Measurements from ENCODE around the gene ANO2. TPM values are rescaled to one million over a fixed set of nuclear protein-coding genes. Genes with fewer than 3 reads are reported as not detected.

Gene ANO2
- total RNA-seq, 4 donors from 2014 or later, result 2.0 to 9.8 (median 4.9) TPM

GRCh38 chr12:5807514-5808219 is 137.4 kb downstream of the ANO2 start:
- ATAC-seq (no peak), DNase-seq (no peak)
- intact Hi-C loops (cut with DNase I; ENCODE audit: low total_unique reads), result no loop called here
- in situ Hi-C loops (cut with MboI; ENCODE audit: low sequenced_read_pairs in 4 of 4), result no loop called here
- Histone ChIP-seq H3K4me1 (no peaks in the 10 kb centered on the region), H3K36me3 (no peaks in the 10 kb centered on the region), H3K27ac (no peak overlapping the region), H3K4me3 (no peak overlapping the region), H3K27me3 (peaks cover 0 to 4% (median 3%) of the 10 kb centered on the region in 3 donors), H3K9me3 (no peaks in the 10 kb centered on the region)
- TF ChIP-seq POLR2A (IDR thresholded peaks at IDR 0.05), result no peak
- TF ChIP-seq, protein P1, sequence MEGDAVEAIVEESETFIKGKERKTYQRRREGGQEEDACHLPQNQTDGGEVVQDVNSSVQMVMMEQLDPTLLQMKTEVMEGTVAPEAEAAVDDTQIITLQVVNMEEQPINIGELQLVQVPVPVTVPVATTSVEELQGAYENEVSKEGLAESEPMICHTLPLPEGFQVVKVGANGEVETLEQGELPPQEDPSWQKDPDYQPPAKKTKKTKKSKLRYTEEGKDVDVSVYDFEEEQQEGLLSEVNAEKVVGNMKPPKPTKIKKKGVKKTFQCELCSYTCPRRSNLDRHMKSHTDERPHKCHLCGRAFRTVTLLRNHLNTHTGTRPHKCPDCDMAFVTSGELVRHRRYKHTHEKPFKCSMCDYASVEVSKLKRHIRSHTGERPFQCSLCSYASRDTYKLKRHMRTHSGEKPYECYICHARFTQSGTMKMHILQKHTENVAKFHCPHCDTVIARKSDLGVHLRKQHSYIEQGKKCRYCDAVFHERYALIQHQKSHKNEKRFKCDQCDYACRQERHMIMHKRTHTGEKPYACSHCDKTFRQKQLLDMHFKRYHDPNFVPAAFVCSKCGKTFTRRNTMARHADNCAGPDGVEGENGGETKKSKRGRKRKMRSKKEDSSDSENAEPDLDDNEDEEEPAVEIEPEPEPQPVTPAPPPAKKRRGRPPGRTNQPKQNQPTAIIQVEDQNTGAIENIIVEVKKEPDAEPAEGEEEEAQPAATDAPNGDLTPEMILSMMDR (IDR thresholded peaks at IDR 0.05 in 4 of 5, conservative IDR thresholded peaks at IDR 0.05 in 1 of 5), result no peak

DNA sequence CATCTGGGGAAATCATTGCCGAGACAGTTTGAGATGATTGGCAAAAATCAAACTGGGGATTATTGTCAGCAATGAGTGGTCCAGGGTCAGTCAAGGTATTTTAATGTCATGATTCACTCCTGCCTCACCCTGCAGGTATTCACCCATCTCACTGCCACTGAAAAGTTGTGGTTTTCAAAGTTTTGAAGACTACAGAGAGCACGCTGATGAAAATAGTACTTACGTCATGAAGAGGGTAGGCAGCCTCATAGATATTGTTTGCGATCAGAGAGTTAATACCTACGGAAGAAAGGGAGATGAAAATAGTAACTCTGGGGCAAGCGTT is 138.0 kb downstream of the ANO2 start:
- ATAC-seq (no peak), DNase-seq (no peak)
- Histone ChIP-seq H3K36me3 (no peaks in the 10 kb centered on the region), H3K4me3 (no peak overlapping the region), H3K27me3 (peaks cover 0 to 4% (median 3%) of the 10 kb centered on the region in 3 donors), H3K27ac (no peak overlapping the region), H3K9me3 (no peaks in the 10 kb centered on the region), H3K4me1 (no peaks in the 10 kb centered on the region)
- in situ Hi-C loops (cut with MboI; ENCODE audit: low sequenced_read_pairs in 4 of 4) (no loop called here), intact Hi-C loops (cut with DNase I; ENCODE audit: low total_unique reads) (no loop called here)
- TF ChIP-seq, protein P1 (IDR thresholded peaks at IDR 0.05 in 4 of 5, conservative IDR thresholded peaks at IDR 0.05 in 1 of 5), result no peak
- TF ChIP-seq POLR2A (IDR thresholded peaks at IDR 0.05), result no peak

DNA sequence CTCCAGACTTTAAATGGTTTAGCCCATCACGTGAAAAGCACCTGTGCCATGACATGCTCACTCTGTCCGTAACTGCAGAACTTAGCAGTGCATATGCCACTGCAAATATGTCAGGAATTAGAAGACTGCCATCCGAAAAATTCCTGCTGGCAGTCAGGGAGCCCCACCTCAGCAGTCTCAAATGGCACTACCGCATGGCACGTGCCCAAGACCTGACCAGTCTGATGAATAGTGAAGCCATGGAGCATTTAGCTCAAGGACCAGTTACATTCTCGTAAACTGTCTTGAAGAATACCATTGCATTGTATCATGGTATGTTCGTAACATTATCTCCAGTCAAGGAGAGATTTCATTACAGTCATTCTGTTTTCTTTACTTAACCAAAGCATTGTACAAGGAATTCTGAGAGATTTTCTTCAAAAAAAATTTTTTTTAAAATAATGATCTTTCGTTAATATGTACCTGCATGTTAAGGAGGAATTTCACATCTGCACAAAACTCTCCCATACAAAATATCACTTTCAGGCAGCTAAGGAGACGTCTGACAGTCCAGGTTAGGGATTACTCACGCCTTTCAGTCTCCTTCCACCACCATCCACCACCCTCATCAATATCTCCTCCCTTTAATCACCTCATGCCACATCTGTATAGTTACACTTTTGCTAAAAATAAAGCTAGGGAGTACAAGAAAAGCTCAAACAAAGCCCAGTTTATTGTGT is 138.5 kb downstream of the ANO2 start:
- Histone ChIP-seq H3K4me3 (no peak overlapping the region), H3K27me3 (peaks cover 0 to 4% (median 3%) of the 10 kb centered on the region in 3 donors), H3K36me3 (no peaks in the 10 kb centered on the region), H3K27ac (no peak overlapping the region), H3K4me1 (no peaks in the 10 kb centered on the region), H3K9me3 (no peaks in the 10 kb centered on the region)
- in situ Hi-C loops (cut with MboI; ENCODE audit: low sequenced_read_pairs in 4 of 4) (no loop called here), intact Hi-C loops (cut with DNase I; ENCODE audit: low total_unique reads) (no loop called here)
- DNase-seq (no peak), ATAC-seq (no peak)
- no peak for TF ChIP-seq POLR2A (IDR thresholded peaks at IDR 0.05)
- TF ChIP-seq, protein P1 (IDR thresholded peaks at IDR 0.05 in 4 of 5, conservative IDR thresholded peaks at IDR 0.05 in 1 of 5), result no peak

- TF ChIP-seq, protein P1 (IDR thresholded peaks at IDR 0.05 in 4 of 5, conservative IDR thresholded peaks at IDR 0.05 in 1 of 5), result no peak
- no peak for TF ChIP-seq POLR2A (IDR thresholded peaks at IDR 0.05)
- in situ Hi-C loops (cut with MboI; ENCODE audit: low sequenced_read_pairs in 4 of 4), result no loop called here
- Histone ChIP-seq H3K4me3 (no peak overlapping the region), H3K36me3 (no peaks in the 10 kb centered on the region), H3K27ac (no peak overlapping the region), H3K9me3 (no peaks in the 10 kb centered on the region), H3K27me3 (peaks cover 0 to 4% (median 3%) of the 10 kb centered on the region in 3 donors), H3K4me1 (no peaks in the 10 kb centered on the region)
- intact Hi-C loops (cut with DNase I; ENCODE audit: low total_unique reads), result no loop called here
- DNase-seq (no peak), ATAC-seq (no peak)
Observed at GRCh38 chr12:5803532-5803931, 141.5 kb downstream of the ANO2 start.
